ENCODE measurements around the gene NBEAL1. TPM values are rescaled to one million over a fixed set of nuclear protein-coding genes. Genes with fewer than 3 reads are reported as not detected.

Gene NBEAL1
- total and polyA plus RNA-seq, 10 donors: 3.5 to 34.3 (median 24.2) TPM

- Histone ChIP-seq H3K9me3 (no peaks in the 10 kb centered on the region), H3K4me1 (no peaks in the 10 kb centered on the region), H3K27me3 (replicated peaks in 1 of 7) (no peaks in the 10 kb centered on the region), H3K27ac (no peak overlapping the region), H3K4me3 (no peak overlapping the region), H3K36me3 (peaks cover 0 to 49% (median 9%) of the 10 kb centered on the region in 6 donors)
- no peak for DNase-seq
- intact Hi-C loops (cut with DNase I; ENCODE audit: low total_unique reads): no loop called here
- TF ChIP-seq POLR2A (IDR thresholded peaks at IDR 0.05): no peak
- no peak for TF ChIP-seq POLR2AphosphoS5 (IDR thresholded peaks at IDR 0.05)
- TF ChIP-seq CTCF (IDR thresholded peaks at IDR 0.05 in 8 of 11, conservative IDR thresholded peaks at IDR 0.05 in 3 of 11): no peak
- 92 to 95% (median 94%) methylated on average over 2 of the region's 2 CpGs for WGBS, 5 donors
Observed at GRCh38 chr2:203043226-203043625, 28.6 kb downstream of the NBEAL1 start.

GRCh38 chr2:203045867-203046266 is 31.2 kb downstream of the NBEAL1 start:
- H3K9me3 ChIP-seq: no peaks in the 10 kb centered on the region
- H3K4me3 ChIP-seq: no peak overlapping the region
- no peak for TF ChIP-seq POLR2A (IDR thresholded peaks at IDR 0.05)
- no peak for TF ChIP-seq POLR2AphosphoS5 (IDR thresholded peaks at IDR 0.05)
- TF ChIP-seq CTCF (IDR thresholded peaks at IDR 0.05 in 8 of 11, conservative IDR thresholded peaks at IDR 0.05 in 3 of 11): no peak
- intact Hi-C loops (cut with DNase I; ENCODE audit: low total_unique reads): no loop called here
- H3K36me3 ChIP-seq: peaks cover 0 to 61% (median 12%) of the 10 kb centered on the region in 6 donors
- no peak for DNase-seq
- H3K27ac ChIP-seq: no peak overlapping the region
- H3K4me1 ChIP-seq: no peaks in the 10 kb centered on the region
- H3K27me3 ChIP-seq (replicated peaks in 1 of 7): no peaks in the 10 kb centered on the region
- 95 to 100% (median 97%) methylated on average over 1 of the region's 1 CpG for WGBS, 5 donors

GRCh38 chr2:203052539-203052938 is 37.9 kb downstream of the NBEAL1 start:
- 93 to 98% (median 95%) methylated on average over 3 of the region's 3 CpGs for WGBS, 5 donors
- H3K36me3 ChIP-seq: peaks cover 0 to 52% (median 9%) of the 10 kb centered on the region in 6 donors
- no peaks in the 10 kb centered on the region for H3K27me3 ChIP-seq (replicated peaks in 1 of 7)
- H3K9me3 ChIP-seq: no peaks in the 10 kb centered on the region
- no peak for TF ChIP-seq POLR2A (IDR thresholded peaks at IDR 0.05)
- no peak for TF ChIP-seq CTCF (IDR thresholded peaks at IDR 0.05 in 8 of 11, conservative IDR thresholded peaks at IDR 0.05 in 3 of 11)
- no peak for TF ChIP-seq POLR2AphosphoS5 (IDR thresholded peaks at IDR 0.05)
- no peak overlapping the region for H3K4me3 ChIP-seq
- no peak overlapping the region for H3K27ac ChIP-seq
- H3K4me1 ChIP-seq: no peaks in the 10 kb centered on the region
- no peak for DNase-seq
- intact Hi-C loops (cut with DNase I; ENCODE audit: low total_unique reads): no loop called here

GRCh38 chr2:203059567-203060240 is 45.0 kb downstream of the NBEAL1 start:
- 90 to 98% (median 95%) methylated on average over 5 of the region's 5 CpGs for WGBS, 5 donors
- Histone ChIP-seq H3K27me3 (replicated peaks in 1 of 7) (no peaks in the 10 kb centered on the region), H3K9me3 (no peaks in the 10 kb centered on the region), H3K36me3 (peaks cover 3 to 77% (median 20%) of the 10 kb centered on the region in 6 donors), H3K27ac (no peak overlapping the region), H3K4me3 (no peak overlapping the region), H3K4me1 (no peaks in the 10 kb centered on the region)
- TF ChIP-seq POLR2A (IDR thresholded peaks at IDR 0.05): no peak
- no peak for TF ChIP-seq CTCF (IDR thresholded peaks at IDR 0.05 in 8 of 11, conservative IDR thresholded peaks at IDR 0.05 in 3 of 11)
- TF ChIP-seq POLR2AphosphoS5 (IDR thresholded peaks at IDR 0.05): no peak
- no peak for DNase-seq
- intact Hi-C loops (cut with DNase I; ENCODE audit: low total_unique reads): no loop called here

Measured in spleen (tissue), 11 donors.